AG09309 (cell line): ENCODE results near the gene BCAR3.

Source experiments
- DNase-seq: peaks from one replicate; pipeline ENCODE4 v3.0.0-alpha.2; 2010; ENCODE audit warnings: low read depth
- H3K4me3 ChIP-seq: 2 replicates; pipeline ENCODE4 v1.5.1; 2011; ENCODE audit warnings: mild to moderate bottlenecking, low read depth, low read length, moderate library complexity; ENCODE audit not compliant: control insufficient read depth
- CTCF ChIP-seq: IDR thresholded peaks from 2 replicates; pipeline ENCODE4 v1.5.1; 2011; ENCODE audit warnings: mild to moderate bottlenecking, low read depth, low read length, inconsistent platforms; ENCODE audit not compliant: insufficient read depth, control insufficient read depth; ENCODE audit errors: missing control alignments

BCAR3 gene

DNA sequence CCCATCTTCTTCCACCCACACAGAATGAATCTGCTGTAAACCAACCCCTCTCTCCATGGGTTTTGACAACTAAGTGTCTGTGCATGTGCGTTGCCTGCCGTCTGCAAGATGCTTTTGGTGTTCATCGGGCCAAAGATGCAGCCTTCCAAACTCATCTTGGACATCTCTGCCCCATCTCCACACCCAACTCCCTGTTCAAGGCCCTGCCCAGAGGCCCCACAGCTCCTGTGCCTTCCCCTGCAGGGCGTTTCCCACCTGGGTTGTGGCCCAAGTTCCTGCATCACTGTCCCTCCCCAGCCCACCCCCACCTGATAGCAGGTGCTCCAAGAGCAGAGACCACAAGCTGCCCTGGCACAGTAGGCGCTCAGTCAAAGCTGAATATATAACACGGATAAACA, 103.2 kb downstream of the BCAR3 start:
- DNase-seq: no peak
- no peak overlapping the region for H3K4me3 ChIP-seq
- TF ChIP-seq CTCF: no peak

DNA sequence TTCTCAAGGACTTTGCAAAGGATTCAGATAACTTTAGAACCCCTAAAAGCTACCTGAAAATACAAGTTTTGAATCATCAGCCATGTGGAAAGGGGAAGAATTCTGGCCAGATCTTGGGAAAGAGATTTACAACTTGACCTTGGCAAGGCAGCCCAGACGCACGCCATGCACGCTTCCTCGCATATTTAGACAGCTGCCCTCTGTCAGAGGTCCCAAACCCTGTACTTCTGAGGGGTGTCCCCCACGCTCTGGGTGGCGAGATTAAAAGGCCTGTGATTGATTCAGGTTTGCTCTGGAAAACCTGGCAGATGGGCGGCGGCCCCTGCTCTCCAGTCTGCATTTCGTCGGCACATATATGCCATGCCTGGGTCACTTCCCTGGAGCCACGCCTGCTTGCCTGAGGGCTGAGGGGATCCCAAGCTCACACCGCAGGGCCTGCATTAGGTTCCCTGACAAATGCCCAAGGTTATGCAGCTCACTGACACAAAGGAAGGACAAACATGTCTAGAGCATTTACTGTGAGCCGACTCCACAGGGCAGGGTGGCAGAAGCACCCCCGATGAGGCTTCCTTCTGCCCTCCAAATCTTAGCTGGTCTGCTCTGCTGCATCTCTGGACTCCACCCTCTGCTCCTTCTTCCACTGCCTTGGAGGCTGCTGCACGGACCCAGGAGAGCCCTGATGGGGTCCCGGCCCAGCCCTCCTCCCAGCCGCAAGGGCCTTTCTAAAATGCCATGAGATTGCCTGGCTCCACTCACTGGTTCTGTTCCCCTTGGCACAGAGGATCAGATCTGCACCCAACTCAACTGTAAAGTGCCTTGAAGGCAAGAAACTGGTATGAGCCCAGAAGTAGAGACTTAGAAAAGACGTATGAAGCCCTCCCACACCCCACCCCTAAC, 103.9 kb downstream of the BCAR3 start:
- DNase-seq: no peak
- no peak for TF ChIP-seq CTCF
- H3K4me3 ChIP-seq: no peak overlapping the region

DNA sequence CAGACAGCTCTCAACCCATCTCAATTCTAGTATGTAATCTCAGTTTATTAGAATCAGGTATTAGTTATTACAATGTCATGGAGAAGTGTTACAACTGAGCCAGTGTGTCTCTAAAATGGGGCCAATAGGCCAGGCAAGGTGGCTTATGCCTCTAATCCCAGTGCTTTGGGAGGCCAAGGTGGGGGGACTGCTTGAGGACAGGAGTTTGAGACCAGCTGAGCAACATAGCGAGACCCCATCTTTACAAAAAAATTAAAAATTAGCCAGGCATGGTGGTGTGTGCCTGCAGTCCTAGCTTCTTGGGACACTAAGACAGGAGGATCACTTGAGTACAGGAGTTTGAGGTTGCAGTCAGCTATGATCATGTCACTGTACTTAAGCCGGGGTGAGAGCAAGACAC, 104.9 kb downstream of the BCAR3 start:
- TF ChIP-seq CTCF: no peak
- DNase-seq: no peak
- no peak overlapping the region for H3K4me3 ChIP-seq

- no peak overlapping the region for H3K4me3 ChIP-seq
- DNase-seq: no peak
- no peak for TF ChIP-seq CTCF
These were observed 105.3 kb downstream of the BCAR3 start for GRCh38 chr1:93576346-93576745.

- DNase-seq: no peak
- no peak for TF ChIP-seq CTCF
- H3K4me3 ChIP-seq: no peak overlapping the region
These were observed 105.9 kb downstream of the BCAR3 start for GRCh38 chr1:93575621-93576284.

DNA sequence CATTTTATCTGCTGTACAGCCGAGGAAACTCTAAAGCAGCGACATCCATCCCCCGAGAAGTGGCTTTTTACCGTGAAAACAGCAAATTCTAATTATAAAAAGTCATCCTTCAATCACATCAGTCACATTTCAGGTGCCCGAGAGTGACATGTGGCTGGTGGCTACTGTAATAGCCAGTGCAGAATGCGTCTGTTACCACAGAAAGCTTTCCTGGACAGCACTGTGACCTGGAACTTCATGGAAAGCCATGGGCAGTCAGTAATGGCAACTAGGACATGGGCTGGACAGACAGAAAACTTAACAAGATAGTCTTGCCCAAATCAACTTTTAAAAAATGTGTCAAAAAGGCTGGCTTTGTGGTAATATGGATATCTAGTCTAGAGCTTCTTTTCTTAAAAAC, 106.6 kb downstream of the BCAR3 start:
- no peak for TF ChIP-seq CTCF
- no peak overlapping the region for H3K4me3 ChIP-seq

More for the DNA sequence above, 106.6 kb downstream of the BCAR3 start:
- no peak for DNase-seq
